ENCODE results near the gene EHMT1.
"Not testable (repeated sequence)": the region's sequence is repeated elsewhere in the genome, so short reads cannot be mapped to it uniquely, and the experiment has no call there.

EHMT1 gene

DNA sequence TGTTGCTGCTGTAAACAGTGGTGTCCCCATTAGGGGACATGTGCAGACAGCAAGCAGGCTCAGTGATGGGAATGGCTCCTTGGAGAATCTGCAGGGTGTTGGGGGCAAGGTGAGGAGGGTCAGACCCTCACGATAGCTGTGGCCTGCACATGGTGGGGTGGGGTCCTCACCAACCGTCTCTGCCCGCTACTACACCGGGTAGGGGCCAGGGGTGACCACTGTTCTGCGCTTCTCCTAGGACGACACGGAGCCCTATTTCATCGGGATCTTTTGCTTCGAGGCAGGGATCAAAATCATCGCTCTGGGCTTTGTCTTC is 263.7 kb downstream of the EHMT1 start:
- Histone ChIP-seq H3K4me2 (ENCODE audit: low read depth, low read length, poor library complexity, severe bottlenecking) (no peak overlapping the region), H3K36me3 (ENCODE audit: insufficient read depth, low read length) (no peaks in the 10 kb centered on the region), H3F3A (ENCODE audit: low read depth) (no peaks in the 10 kb centered on the region), H3K9me2 (replicated peaks; ENCODE audit: low read depth, low read length) (no peaks in the 10 kb centered on the region), H3K27me3 (ENCODE audit: insufficient read depth, low read length, poor library complexity, severe bottlenecking) (no peaks in the 10 kb centered on the region), H3K79me2 (ENCODE audit: insufficient read depth, low read length) (no peaks in the 10 kb centered on the region), H3K4me3 (ENCODE audit: low read length, poor library complexity, severe bottlenecking) (no peak overlapping the region), H3K4me1 (ENCODE audit: insufficient read depth, low read length, poor library complexity, severe bottlenecking) (no peaks in the 10 kb centered on the region), H4K20me1 (ENCODE audit: insufficient read depth, low read length, poor library complexity, severe bottlenecking) (no peaks in the 10 kb centered on the region), H2AFZ (ENCODE audit: low read length) (no peak overlapping the region), H3K9ac (ENCODE audit: low read depth, low read length, poor library complexity, severe bottlenecking) (no peak overlapping the region), H3K9me3 (ENCODE audit: insufficient read depth, low read depth, low read length) (peaks cover 4% of the 10 kb centered on the region; the same call in 1 of the 2 replicates)
- no peak for TF ChIP-seq EZH2phosphoT487 (IDR thresholded peaks at IDR 0.05; ENCODE audit: borderline replicate concordance)
- TF ChIP-seq, protein P1, sequence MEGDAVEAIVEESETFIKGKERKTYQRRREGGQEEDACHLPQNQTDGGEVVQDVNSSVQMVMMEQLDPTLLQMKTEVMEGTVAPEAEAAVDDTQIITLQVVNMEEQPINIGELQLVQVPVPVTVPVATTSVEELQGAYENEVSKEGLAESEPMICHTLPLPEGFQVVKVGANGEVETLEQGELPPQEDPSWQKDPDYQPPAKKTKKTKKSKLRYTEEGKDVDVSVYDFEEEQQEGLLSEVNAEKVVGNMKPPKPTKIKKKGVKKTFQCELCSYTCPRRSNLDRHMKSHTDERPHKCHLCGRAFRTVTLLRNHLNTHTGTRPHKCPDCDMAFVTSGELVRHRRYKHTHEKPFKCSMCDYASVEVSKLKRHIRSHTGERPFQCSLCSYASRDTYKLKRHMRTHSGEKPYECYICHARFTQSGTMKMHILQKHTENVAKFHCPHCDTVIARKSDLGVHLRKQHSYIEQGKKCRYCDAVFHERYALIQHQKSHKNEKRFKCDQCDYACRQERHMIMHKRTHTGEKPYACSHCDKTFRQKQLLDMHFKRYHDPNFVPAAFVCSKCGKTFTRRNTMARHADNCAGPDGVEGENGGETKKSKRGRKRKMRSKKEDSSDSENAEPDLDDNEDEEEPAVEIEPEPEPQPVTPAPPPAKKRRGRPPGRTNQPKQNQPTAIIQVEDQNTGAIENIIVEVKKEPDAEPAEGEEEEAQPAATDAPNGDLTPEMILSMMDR (conservative IDR thresholded peaks at IDR 0.05; ENCODE audit: low read length): no peak

DNA sequence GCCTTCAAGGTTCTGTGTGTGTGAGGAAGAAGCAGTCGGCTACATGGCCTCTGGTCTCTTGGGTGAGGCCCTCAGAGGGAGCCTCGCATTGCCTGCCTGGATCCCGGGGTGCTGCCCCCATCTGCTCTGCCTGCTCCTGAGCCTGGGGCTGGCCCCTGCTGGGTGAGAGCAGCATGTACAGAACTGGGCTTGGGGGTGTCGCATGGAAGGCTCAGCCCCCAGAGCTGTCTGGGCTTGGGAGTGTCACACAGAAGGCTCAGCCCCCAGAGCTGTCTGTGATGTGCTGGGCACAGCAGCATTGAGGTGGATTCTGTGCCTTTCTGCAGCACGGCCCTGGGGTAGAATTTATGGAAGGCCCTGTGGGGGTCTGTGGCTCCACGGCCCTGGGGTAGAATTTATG is 265.2 kb downstream of the EHMT1 start:
- H2AFZ ChIP-seq (ENCODE audit: low read length); H3F3A ChIP-seq (ENCODE audit: low read depth); H3K4me1 ChIP-seq (ENCODE audit: insufficient read depth, low read length, poor library complexity, severe bottlenecking); H4K20me1 ChIP-seq (ENCODE audit: insufficient read depth, low read length, poor library complexity, severe bottlenecking); H3K9ac ChIP-seq (ENCODE audit: low read depth, low read length, poor library complexity, severe bottlenecking); H3K79me2 ChIP-seq (ENCODE audit: insufficient read depth, low read length); H3K27me3 ChIP-seq (ENCODE audit: insufficient read depth, low read length, poor library complexity, severe bottlenecking); H3K4me2 ChIP-seq (ENCODE audit: low read depth, low read length, poor library complexity, severe bottlenecking); H3K9me3 ChIP-seq (ENCODE audit: insufficient read depth, low read depth, low read length); H3K36me3 ChIP-seq (ENCODE audit: insufficient read depth, low read length); H3K4me3 ChIP-seq (ENCODE audit: low read length, poor library complexity, severe bottlenecking); H3K9me2 ChIP-seq (replicated peaks; ENCODE audit: low read depth, low read length): not testable (repeated sequence)

DNA sequence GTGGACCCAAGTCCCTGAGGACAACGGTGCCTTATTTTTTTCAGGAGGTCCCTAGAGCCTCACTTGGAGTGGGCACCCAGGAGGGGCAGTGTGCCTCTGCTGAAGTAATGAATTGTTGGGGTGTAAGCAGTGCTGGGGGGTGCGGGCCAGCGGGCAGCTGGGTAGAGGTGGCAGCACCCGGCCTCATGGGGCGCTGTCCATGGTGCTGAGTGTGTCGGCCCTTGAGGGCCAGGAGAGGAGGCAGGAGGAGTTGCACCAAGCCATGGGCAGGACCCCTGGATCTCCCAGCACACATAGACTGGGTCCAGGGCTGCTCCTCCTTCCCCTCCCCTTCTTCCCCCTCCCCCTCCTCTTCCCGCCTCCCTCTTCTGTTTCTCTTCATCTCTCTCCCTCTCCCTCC is 265.7 kb downstream of the EHMT1 start:
- not testable (repeated sequence) for H3K4me1 ChIP-seq (ENCODE audit: insufficient read depth, low read length, poor library complexity, severe bottlenecking); H3K36me3 ChIP-seq (ENCODE audit: insufficient read depth, low read length); H3K9me2 ChIP-seq (replicated peaks; ENCODE audit: low read depth, low read length); H3K4me3 ChIP-seq (ENCODE audit: low read length, poor library complexity, severe bottlenecking); H3K9me3 ChIP-seq (ENCODE audit: insufficient read depth, low read depth, low read length); H3K4me2 ChIP-seq (ENCODE audit: low read depth, low read length, poor library complexity, severe bottlenecking); H3K79me2 ChIP-seq (ENCODE audit: insufficient read depth, low read length); H3K9ac ChIP-seq (ENCODE audit: low read depth, low read length, poor library complexity, severe bottlenecking); H4K20me1 ChIP-seq (ENCODE audit: insufficient read depth, low read length, poor library complexity, severe bottlenecking); H3F3A ChIP-seq (ENCODE audit: low read depth); H2AFZ ChIP-seq (ENCODE audit: low read length); H3K27me3 ChIP-seq (ENCODE audit: insufficient read depth, low read length, poor library complexity, severe bottlenecking)

- H3F3A ChIP-seq (ENCODE audit: low read depth); H3K9me3 ChIP-seq (ENCODE audit: insufficient read depth, low read depth, low read length); H2AFZ ChIP-seq (ENCODE audit: low read length); H4K20me1 ChIP-seq (ENCODE audit: insufficient read depth, low read length, poor library complexity, severe bottlenecking); H3K4me1 ChIP-seq (ENCODE audit: insufficient read depth, low read length, poor library complexity, severe bottlenecking); H3K27me3 ChIP-seq (ENCODE audit: insufficient read depth, low read length, poor library complexity, severe bottlenecking); H3K4me2 ChIP-seq (ENCODE audit: low read depth, low read length, poor library complexity, severe bottlenecking); H3K4me3 ChIP-seq (ENCODE audit: low read length, poor library complexity, severe bottlenecking); H3K9ac ChIP-seq (ENCODE audit: low read depth, low read length, poor library complexity, severe bottlenecking); H3K9me2 ChIP-seq (replicated peaks; ENCODE audit: low read depth, low read length); H3K36me3 ChIP-seq (ENCODE audit: insufficient read depth, low read length); H3K79me2 ChIP-seq (ENCODE audit: insufficient read depth, low read length): not testable (repeated sequence)
Observed at GRCh38 chr9:137885121-137885520, 266.3 kb downstream of the EHMT1 start.

Measured in Loucy (cell line).